GM18517 (cell line): ENCODE data around the gene C1QBP.
"Not testable (repeated sequence)": the region's sequence is repeated elsewhere in the genome, so short reads cannot be mapped to it uniquely, and the experiment has no call there.

Experiments
- ATAC-seq: cut with Tn5 transposase; IDR thresholded peaks from one replicate; pipeline ENCODE4 v1.9.1; 2021; ENCODE audit warnings: mild to moderate bottlenecking, moderate library complexity; ENCODE audit not compliant: unreplicated experiment

Gene C1QBP, protein sequence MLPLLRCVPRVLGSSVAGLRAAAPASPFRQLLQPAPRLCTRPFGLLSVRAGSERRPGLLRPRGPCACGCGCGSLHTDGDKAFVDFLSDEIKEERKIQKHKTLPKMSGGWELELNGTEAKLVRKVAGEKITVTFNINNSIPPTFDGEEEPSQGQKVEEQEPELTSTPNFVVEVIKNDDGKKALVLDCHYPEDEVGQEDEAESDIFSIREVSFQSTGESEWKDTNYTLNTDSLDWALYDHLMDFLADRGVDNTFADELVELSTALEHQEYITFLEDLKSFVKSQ

GRCh38 chr17:5438716-5439445, at the start of gene C1QBP:
Gene C1QBP, minus strand, starts transcription at chr17:5439155. Its CDS starts 82 bp downstream, at chr17:5439073.
- ATAC-seq, result peak; percentile 79

DNA sequence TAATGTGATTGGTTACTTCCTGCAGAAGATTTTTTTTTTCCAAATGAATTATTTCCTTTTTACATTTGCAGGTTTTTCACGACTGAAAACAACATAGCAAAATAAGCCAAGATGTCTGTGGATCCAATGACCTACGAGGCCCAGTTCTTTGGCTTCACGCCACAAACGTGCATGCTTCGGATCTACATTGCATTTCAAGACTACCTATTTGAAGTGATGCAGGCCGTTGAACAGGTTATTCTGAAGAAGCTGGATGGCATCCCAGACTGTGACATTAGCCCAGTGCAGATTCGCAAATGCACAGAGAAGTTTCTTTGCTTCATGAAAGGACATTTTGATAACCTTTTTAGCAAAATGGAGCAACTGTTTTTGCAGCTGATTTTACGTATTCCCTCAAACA, 49.8 kb upstream of the C1QBP start:
- ATAC-seq, result no peak

- ATAC-seq, result peak; percentile 79
Measured at GRCh38 chr17:5486206-5487124, 47.5 kb upstream of the C1QBP start, which contains the start of gene MIS12. Gene MIS12, plus strand, starts transcription at chr17:5486566. Its CDS starts 2,297 bp downstream, at chr17:5488863.

GRCh38 chr17:5485270-5486205, 46.6 kb upstream of the C1QBP start, which contains the start of gene DERL2:
Gene DERL2, minus strand, starts transcription at chr17:5486178. Its CDS starts 17 bp downstream, at chr17:5486161.
- peak; percentile 32 for ATAC-seq

GRCh38 chr17:5481451-5481850, 42.5 kb upstream of the C1QBP start:
- ATAC-seq, result no peak

GRCh38 chr17:5480962-5481361, 42.0 kb upstream of the C1QBP start:
- ATAC-seq, result no peak

DNA sequence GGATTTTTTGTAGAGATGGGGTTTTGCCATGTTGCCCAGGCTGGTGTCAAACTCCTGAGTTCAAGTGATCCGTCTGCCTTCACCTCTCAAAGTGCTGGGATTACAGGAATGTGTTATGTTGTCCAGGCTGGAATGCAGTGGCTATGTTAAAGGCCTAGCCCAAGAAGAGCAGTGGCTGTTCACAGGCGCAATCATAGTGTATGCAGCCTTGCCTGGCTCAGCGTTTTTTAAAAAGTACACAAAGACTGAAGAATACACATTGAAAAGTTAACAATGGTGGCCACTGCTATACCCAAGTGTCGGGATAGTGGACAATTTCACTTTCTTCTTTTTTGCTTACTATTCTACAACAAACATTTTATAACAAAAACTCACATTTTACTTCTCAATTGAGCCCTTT, 40.0 kb upstream of the C1QBP start:
- no peak for ATAC-seq

- ATAC-seq, result no peak
Measured at GRCh38 chr17:5473906-5474305, 35.0 kb upstream of the C1QBP start.

DNA sequence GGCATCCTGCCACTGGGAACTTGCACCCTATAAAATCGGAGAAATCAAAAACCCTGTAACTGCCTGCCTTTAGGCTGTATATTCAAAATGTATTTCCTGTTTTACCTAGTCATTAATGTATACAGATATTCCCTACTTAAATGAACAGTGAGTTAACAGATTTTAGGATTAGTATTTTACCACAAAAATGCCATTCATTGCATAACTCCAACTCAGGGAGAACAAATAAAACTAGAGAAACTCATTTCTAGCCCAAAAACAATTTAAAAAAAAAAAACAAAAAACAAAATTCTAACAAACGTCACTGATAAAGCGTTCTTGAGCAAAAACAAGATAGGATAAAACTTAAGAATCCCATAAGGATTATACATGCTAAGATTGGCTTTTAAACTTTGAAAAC, 33.6 kb upstream of the C1QBP start:
- ATAC-seq, result no peak

- no peak for ATAC-seq
Measured at GRCh38 chr17:5468075-5468473, 29.1 kb upstream of the C1QBP start.

DNA sequence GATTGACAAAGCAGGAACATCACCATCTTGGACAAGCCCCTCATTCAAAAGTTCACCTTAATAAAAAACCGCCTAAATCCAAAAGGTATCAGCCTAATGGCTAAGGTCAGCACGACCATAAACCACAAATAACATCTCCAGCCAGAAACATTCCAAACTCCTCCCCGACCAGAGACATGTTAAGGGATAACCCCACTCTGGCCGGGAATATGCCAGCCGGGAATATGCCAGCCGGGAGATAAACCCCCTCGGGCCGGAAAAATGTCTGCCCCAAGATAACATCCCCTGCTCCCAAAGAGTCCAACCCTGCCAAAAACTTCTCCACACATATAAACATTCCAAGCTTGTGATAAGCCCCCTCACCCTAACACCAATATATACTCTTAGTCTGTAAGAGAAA, 28.5 kb upstream of the C1QBP start:
- no peak for ATAC-seq

DNA sequence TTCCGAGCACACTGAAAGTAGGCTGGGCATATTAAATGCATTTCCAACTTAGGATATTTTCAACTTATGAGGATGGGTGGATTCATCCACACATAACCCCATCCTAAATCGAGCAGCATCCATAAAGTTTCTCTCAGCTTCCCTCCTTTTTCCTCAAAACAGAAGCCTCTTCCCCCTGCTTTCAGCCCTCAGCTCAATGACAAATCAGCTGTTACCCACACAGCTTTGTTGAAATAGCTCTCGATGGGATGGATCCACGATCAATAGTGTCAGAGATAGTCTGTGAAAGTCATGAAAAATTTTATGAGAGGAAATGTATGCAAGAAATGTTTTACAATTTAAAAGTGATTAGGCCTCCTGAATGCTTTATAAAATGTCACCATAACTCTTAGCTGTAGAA, 27.3 kb upstream of the C1QBP start:
- ATAC-seq, result no peak

GRCh38 chr17:5464717-5465507, 26.0 kb upstream of the C1QBP start:
- ATAC-seq, result no peak

- no peak for ATAC-seq
Measured at GRCh38 chr17:5446786-5447185, 7.8 kb upstream of the C1QBP start.

DNA sequence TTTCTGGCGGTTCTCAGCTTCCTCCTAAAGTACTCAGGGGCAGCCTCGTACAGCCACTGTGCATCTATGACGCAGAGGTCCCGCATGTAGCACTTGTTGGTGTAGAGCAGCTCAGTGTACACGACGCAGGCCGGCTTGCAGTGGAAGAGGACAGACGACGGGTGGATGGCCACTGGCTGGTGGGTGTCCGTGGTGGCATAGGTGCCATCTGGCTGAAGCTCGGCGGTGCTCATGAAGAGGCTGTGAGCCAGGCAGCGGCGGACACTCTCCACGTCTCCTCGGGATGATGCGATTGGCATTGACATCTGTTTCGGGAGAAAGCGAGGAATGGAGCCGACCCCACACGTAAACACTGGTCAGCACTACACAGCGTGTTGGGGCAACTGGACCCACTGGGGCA, 5.3 kb upstream of the C1QBP start:
- ATAC-seq, result no peak

- no peak for ATAC-seq
Measured at GRCh38 chr17:5443728-5444127, 4.8 kb upstream of the C1QBP start.

DNA sequence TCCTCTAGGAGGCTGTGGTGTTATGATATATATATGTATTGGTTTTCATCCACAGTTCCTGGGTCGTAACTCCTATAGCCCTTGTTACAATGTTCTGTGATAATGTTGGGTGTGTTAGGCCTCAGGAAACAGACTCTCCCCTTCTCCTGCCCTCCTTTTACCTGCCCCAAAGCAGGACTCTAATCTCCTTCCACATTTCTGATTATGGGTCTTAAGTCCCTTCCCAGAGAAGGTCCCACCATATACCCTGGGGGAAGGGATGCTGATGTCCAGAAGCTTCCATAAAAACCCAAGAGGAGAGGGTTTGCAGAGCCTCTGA, 450 bp upstream of the C1QBP start:
- ATAC-seq, result no peak

- no peak for ATAC-seq
Measured at GRCh38 chr17:5437721-5438317, 1.1 kb downstream of the C1QBP start.

DNA sequence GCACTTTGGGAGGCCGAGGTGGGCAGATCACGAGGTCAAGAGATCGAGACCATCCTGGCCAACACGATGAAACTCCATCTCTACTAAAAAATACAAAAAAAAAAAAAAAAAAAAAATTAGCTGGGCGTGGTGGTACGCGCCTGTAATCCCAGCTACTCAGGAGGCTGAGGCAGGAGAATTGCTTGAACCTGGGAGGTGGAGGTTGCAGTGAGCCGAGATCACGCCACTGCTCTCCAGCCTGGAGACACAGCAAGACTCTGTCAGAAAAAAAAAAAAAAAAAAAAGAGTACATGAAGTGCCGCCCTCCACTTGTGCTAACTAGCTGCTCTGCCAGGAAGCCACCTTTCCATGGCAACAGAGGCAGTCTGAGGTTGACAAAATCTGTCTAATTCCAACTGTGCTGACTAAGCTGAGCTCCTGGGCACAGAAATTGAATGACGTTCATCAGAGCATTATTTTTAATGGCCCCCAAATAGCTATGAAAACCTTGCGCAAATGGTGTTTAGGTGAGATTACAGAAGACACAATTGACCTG, 3.1 kb downstream of the C1QBP start:
- ATAC-seq, result not testable (repeated sequence)
